Right atrium auricular region (tissue), 2 donors: Measurements from ENCODE around the gene GGNBP2. TPM values are rescaled to one million over a fixed set of nuclear protein-coding genes. Genes with fewer than 3 reads are reported as not detected.
"Not testable (repeated sequence)": the region's sequence is repeated elsewhere in the genome, so short reads cannot be mapped to it uniquely, and the experiment has no call there.

Experiments used
- DNase-seq: peaks from one replicate; pipeline ENCODE4 v3.0.0-alpha.2; 2019; ENCODE audit warnings: low spot score
- H3K27ac ChIP-seq, 2 donors: fragments of 200-600 bp; sonication (generic); 1 replicate in 1 of 2; 2 replicates in 1 of 2; pipeline ENCODE4 v1.5.1; 2016 to 2019
- H3K27me3 ChIP-seq, 2 donors: fragments of 200-600 bp; sonication (generic); one replicate each; pipeline versions ENCODE4 v1.5.1 to v1.6.0; 2017 to 2019
- H3K36me3 ChIP-seq: fragments of 200-600 bp; sonication (generic); one replicate; pipeline ENCODE4 v1.5.1; 2016
- H3K4me1 ChIP-seq, 2 donors: fragments of 200-600 bp; sonication (generic); one replicate each; pipeline versions ENCODE4 v1.5.1 to v1.6.0; 2017 to 2019
- H3K4me3 ChIP-seq, 2 donors: fragments of 200-600 bp; sonication (generic); 1 replicate in 1 of 2; 2 replicates in 1 of 2; pipeline ENCODE4 v1.5.1; 2017 to 2019; ENCODE audit warnings: mild to moderate bottlenecking in 1 of 2, moderate library complexity in 1 of 2
- H3K9me3 ChIP-seq, 2 donors: fragments of 200-600 bp; sonication (generic); one replicate each; pipeline ENCODE4 v1.5.1; 2019
- total RNA-seq, 2 donors: library from RNA; depleted of rRNA; stranded (reverse); fragments of >200 nt; gene quantifications; one replicate each; pipeline ENCODE4 v1.1.0, GENCODE V29; 2016
- TF ChIP-seq, protein P1 (sequence below), 2 donors: fragments of 200-600 bp; sonication (generic); IDR thresholded peaks; one replicate each; pipeline ENCODE4 v1.5.1; 2019; ENCODE audit warnings: antibody characterized with exemption in 2 of 2

Gene GGNBP2
- total RNA-seq, 2 donors from 2014 or later = 26.7 to 30.1 TPM

DNA sequence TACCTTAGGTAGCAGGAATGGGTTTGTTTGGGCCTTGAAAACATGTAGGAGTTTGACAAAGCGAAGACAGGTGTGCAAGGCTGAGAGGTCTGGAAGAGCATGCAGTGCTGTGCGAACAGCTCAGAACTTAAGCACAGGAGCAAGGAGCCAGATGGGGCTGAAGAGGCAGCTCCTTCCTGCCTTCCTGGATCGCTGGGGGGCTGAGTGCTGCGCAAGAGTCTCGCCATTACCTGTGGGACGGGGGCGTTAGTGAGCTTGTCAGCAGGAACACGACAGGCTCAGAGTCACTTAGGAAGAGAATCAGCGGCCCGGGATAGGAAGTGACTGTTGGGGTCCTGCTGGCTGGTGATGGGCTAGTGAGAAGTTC is 56.2 kb downstream of the GGNBP2 start:
- peak overlapping the region; percentile 60 to 94 for H3K4me3 ChIP-seq
- DNase-seq = no peak

DNA sequence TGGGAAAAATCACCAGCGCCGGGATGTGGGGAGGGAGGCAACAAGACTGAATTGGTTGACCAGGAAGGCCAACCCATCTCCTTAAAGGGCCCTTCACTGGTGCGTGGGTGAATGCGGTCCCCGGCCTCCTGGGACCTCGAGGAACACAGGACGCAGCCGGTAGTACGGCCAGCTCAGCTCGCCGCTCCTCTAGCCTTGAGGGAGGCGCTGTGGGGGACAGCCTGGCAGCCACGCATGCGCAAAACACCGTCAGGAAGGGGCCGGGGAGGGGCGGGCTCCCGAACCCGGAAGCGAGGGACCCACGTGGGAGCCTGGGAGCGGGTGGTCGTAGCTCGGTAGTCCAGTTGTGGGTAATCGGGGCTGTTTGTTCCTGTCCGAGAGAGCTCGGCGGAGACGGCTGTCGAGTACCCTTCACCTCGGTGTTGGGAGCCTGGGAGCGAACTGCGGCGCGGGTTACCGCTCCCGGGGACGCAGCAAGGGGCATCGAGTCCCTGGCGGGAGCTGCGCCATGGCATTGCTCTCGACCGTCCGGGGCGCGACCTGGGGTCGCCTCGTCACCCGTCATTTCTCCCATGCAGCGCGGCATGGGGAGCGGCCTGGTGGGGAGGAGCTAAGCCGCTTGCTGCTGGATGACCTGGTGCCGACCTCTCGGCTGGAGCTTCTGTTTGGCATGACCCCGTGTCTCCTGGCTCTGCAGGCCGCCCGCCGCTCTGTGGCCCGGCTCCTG is 56.7 kb downstream of the GGNBP2 start, which contains the start of gene MRM1:
TSS of gene MRM1 (plus strand) at position 281 of the 727 bp plus-strand sequence. CDS start at position 509, 228 bp downstream.
- Histone ChIP-seq H3K4me1 (peaks cover 0 to 26% of the 10 kb centered on the region in 2 donors), H3K9me3 (no peaks in the 10 kb centered on the region), H3K27me3 (no peaks in the 10 kb centered on the region), H3K36me3 (no peaks in the 10 kb centered on the region), H3K4me3 (peak within 1 kb of the TSS; percentile 60 to 94), H3K27ac (peak within 1 kb of the TSS; percentile 77 to 79)
- DNase-seq = peak; percentile 91
- TF ChIP-seq, protein P1, sequence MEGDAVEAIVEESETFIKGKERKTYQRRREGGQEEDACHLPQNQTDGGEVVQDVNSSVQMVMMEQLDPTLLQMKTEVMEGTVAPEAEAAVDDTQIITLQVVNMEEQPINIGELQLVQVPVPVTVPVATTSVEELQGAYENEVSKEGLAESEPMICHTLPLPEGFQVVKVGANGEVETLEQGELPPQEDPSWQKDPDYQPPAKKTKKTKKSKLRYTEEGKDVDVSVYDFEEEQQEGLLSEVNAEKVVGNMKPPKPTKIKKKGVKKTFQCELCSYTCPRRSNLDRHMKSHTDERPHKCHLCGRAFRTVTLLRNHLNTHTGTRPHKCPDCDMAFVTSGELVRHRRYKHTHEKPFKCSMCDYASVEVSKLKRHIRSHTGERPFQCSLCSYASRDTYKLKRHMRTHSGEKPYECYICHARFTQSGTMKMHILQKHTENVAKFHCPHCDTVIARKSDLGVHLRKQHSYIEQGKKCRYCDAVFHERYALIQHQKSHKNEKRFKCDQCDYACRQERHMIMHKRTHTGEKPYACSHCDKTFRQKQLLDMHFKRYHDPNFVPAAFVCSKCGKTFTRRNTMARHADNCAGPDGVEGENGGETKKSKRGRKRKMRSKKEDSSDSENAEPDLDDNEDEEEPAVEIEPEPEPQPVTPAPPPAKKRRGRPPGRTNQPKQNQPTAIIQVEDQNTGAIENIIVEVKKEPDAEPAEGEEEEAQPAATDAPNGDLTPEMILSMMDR (IDR thresholded peaks at IDR 0.05) = peak in 1 of 2 donors; percentile 49

More for the DNA sequence above, 56.2 kb downstream of the GGNBP2 start:
- Histone ChIP-seq H3K9me3 (no peaks in the 10 kb centered on the region), H3K27ac (peak overlapping the region; percentile 77 to 79), H3K27me3 (no peaks in the 10 kb centered on the region), H3K4me1 (peaks cover 0 to 26% of the 10 kb centered on the region in 2 donors), H3K36me3 (no peaks in the 10 kb centered on the region)
- TF ChIP-seq, protein P1 (IDR thresholded peaks at IDR 0.05) = no peak

DNA sequence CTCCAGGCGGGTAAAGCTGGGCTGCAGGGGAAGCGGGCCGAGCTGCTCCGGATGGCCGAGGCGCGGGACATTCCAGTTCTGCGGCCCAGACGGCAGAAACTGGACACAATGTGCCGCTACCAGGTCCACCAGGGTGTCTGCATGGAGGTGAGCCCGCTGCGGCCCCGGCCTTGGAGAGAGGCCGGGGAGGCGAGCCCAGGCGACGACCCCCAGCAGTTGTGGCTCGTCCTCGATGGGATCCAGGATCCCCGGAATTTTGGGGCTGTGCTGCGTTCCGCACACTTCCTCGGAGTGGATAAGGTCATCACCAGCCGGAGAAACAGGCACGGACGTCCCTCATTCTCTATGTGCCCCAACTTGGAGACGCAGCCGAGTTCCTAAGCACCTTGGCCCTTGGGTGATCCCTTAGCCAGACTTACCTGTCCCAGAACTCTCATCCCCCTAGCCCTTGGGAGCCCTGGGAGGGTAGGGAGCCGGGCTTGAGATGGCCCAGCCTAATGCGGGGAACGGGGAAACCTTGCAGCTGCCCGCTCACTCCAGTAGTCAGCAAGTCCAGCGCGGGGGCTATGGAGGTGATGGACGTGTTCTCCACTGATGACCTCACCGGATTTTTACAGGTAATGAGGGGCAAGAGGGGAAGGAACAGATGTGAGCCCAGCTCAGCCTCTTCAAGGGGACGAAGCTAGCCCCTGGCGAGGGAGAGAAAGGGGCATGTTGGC is 57.5 kb downstream of the GGNBP2 start:
- Histone ChIP-seq H3K9me3 (no peaks in the 10 kb centered on the region), H3K4me3 (peak overlapping the region; percentile 60 to 94), H3K27me3 (no peaks in the 10 kb centered on the region), H3K27ac (peak overlapping the region; percentile 77 to 79), H3K4me1 (peaks cover 0 to 26% of the 10 kb centered on the region in 2 donors), H3K36me3 (no peaks in the 10 kb centered on the region)
- DNase-seq = no peak
- TF ChIP-seq, protein P1 (IDR thresholded peaks at IDR 0.05) = no peak

DNA sequence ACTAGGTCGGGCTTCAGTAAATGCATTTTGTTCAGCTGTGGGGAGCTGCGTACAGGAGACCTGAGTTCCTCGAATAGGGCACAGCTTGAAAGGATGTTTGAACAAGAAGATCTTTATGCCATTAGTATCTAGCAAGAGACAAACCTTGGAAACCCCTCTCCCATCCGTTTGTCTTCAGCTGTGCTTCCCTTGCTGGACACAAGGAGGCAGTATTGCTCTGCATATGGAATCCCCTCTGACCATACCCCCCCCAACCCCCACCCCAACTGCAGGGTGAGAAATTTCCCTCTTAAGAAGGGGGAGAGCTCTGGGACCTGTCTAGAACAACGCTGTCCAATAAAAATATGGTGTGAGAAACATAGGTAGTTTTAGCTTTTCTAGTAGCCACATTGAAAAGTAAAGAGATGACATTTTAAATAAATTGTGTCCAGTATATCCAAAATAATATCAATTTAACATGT is 58.2 kb downstream of the GGNBP2 start:
- H3K27ac ChIP-seq = no peak overlapping the region

DNA sequence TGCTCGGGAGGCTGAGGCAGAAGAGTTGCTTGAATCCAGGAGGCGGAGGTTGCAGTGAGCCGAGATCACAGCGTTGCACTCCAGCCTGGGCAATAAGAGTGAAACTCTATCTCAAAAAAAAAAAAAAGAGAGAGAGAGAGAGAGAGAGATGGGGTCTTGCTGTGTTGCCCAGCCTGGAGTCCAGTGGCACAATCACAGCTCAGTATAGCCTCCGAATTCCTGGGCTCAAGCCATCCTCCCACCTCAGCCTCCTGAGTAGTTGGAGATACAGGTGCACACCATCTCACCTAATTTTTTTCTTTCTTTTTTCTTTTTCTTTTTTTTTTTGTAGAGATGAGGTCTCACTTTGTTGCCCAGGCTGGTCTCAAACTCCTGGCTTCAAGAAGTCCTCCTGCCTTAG is 60.3 kb downstream of the GGNBP2 start:
- not testable (repeated sequence) for H3K4me3 ChIP-seq, H3K36me3 ChIP-seq, DNase-seq, H3K9me3 ChIP-seq, H3K27ac ChIP-seq, H3K27me3 ChIP-seq
- peaks cover 0 to 33% of the 10 kb centered on the region in 2 donors for H3K4me1 ChIP-seq

More for the DNA sequence above, 58.2 kb downstream of the GGNBP2 start:
- peak overlapping the region; percentile 60 to 94 for H3K4me3 ChIP-seq
- H3K27me3 ChIP-seq = no peaks in the 10 kb centered on the region
- H3K36me3 ChIP-seq = no peaks in the 10 kb centered on the region
- TF ChIP-seq, protein P1 (IDR thresholded peaks at IDR 0.05) = peak; percentile 69 to 83
- DNase-seq = no peak
- H3K4me1 ChIP-seq = peaks cover 0 to 26% of the 10 kb centered on the region in 2 donors
- no peaks in the 10 kb centered on the region for H3K9me3 ChIP-seq

DNA sequence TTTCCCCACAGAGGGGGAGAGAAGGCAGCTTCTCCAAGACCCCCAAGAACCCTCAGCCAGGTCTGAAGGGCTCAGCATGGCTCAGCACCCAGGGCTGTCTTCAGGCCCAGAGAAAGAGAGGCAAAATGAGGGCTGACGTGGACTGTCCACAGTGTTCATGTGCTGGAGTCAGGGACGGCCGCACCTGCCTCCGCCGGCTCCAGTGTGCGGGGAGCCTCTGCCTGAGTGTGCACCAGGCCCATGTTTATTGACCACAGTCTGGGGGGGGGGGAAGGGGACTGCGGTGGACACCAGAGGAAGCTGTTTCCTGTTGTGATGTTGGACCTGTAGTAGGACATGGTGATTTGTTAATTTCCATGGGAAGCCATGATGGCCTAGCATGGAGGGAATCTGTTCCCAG is 63.6 kb downstream of the GGNBP2 start:
- TF ChIP-seq, protein P1 (IDR thresholded peaks at IDR 0.05) = no peak
- Histone ChIP-seq H3K27ac (no peak overlapping the region), H3K4me3 (no peak overlapping the region), H3K4me1 (peaks cover 0 to 12% of the 10 kb centered on the region in 2 donors), H3K9me3 (no peaks in the 10 kb centered on the region), H3K27me3 (no peaks in the 10 kb centered on the region), H3K36me3 (no peaks in the 10 kb centered on the region)
- DNase-seq = no peak
